Measurements from ENCODE around the gene SOST.

The SOST gene

DNA sequence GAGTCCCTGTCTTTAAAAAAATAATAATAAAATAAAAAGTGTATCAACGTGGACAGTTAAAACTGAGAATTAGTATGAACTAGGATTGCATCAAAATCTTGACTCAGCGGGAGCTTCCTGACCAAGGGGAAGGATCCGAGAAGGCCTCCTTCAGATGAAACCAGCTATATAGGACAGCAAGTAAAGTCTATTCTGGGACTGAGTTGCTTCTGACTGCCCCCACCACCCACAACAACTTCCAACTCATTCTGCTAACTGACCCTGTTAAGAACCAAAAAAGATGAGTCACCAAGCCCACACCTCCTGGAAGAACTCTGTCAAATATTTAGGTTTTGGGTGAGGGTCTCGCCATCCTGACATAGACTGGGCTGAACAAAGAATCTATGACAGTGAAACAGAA, 49.5 kb upstream of the SOST start:
- ChIA-PET POLR2A (interaction anchor here (1.1 kb wide), 1 partner anchor 9 kb away, joined by 3 read pairs; no protein-coding TSS in a partner anchor), CTCF (interaction anchor here (0.7 kb wide), 1 partner anchor 702 kb away, joined by 3 read pairs; no protein-coding TSS in a partner anchor)
- no peak overlapping the region for H3K4me3 ChIP-seq (ENCODE audit: low read depth, low read length)
- H3K9me3 ChIP-seq (ENCODE audit: control insufficient read depth, insufficient read depth, low read depth, low read length), result no peaks in the 10 kb centered on the region
- no peak for TF ChIP-seq SALL2 (tag by site-specific recombination; IDR thresholded peaks at IDR 0.05; ENCODE audit: borderline replicate concordance)
- TF ChIP-seq ZNF24 (tag by site-specific recombination; IDR thresholded peaks at IDR 0.05), result no peak
- TF ChIP-seq ZFHX2 (tag by site-specific recombination; conservative IDR thresholded peaks at IDR 0.05), result peak; percentile 55
- 0 out of 2 replicates have a peak, but pooled peaks have one; percentile 40 for TF ChIP-seq EGR2 (tag by site-specific recombination; IDR thresholded peaks at IDR 0.05; ENCODE audit: low read depth)
- no peak overlapping the region for H3K27ac ChIP-seq (ENCODE audit: extremely low read depth, low read depth, low read length)
- H3K4me1 ChIP-seq (ENCODE audit: control insufficient read depth, insufficient read depth, low read length), result no peaks in the 10 kb centered on the region
- H3K36me3 ChIP-seq (ENCODE audit: control insufficient read depth in 2 of 2, insufficient read depth in 1 of 2, low read length in 2 of 2), result peaks cover 15 to 45% of the 10 kb centered on the region in 2 experiments

- Histone ChIP-seq H3K36me3 (ENCODE audit: control insufficient read depth in 2 of 2, insufficient read depth in 1 of 2, low read length in 2 of 2) (peaks cover 18 to 37% of the 10 kb centered on the region in 2 experiments), H3K4me3 (ENCODE audit: low read depth, low read length) (no peak overlapping the region), H3K9me3 (ENCODE audit: control insufficient read depth, insufficient read depth, low read depth, low read length) (no peaks in the 10 kb centered on the region), H3K4me1 (ENCODE audit: control insufficient read depth, insufficient read depth, low read length) (no peaks in the 10 kb centered on the region), H3K27ac (ENCODE audit: extremely low read depth, low read depth, low read length) (no peak overlapping the region)
- peak; percentile 92 for TF ChIP-seq ZNF184 (tag by site-specific recombination; IDR thresholded peaks at IDR 0.05)
- no peak for TF ChIP-seq TRIM28 (IDR thresholded peaks at IDR 0.05; ENCODE audit: borderline replicate concordance, low read length)
- TF ChIP-seq ZNF341 (tag by site-specific recombination; IDR thresholded peaks at IDR 0.05; ENCODE audit: low read depth), result no peak
- CTCF ChIA-PET, result interaction anchor here (1.2 kb wide), 1 partner anchor 41 kb away, joined by 6 read pairs; no protein-coding TSS in a partner anchor
- POLR2A ChIA-PET, result interaction anchor here (1.1 kb wide), 1 partner anchor 13 kb away, joined by 3 read pairs; no protein-coding TSS in a partner anchor
Observed at GRCh38 chr17:43805117-43805516, 46.5 kb upstream of the SOST start.

- ChIA-PET POLR2A (no interaction called here), CTCF (interaction anchor here (0.7 to 0.8 kb wide), 3 partner anchors 10 to 1216 kb away, joined by 3 read pairs; no protein-coding TSS in a partner anchor)
- TF ChIP-seq ZNF585B (tag by site-specific recombination; IDR thresholded peaks at IDR 0.05) (no peak), ZFHX2 (tag by site-specific recombination; conservative IDR thresholded peaks at IDR 0.05) (peak; percentile 18; the same call in 1 of the 2 replicates)
- Histone ChIP-seq H3K4me3 (ENCODE audit: low read depth, low read length) (no peak overlapping the region), H3K4me1 (ENCODE audit: control insufficient read depth, insufficient read depth, low read length) (no peaks in the 10 kb centered on the region), H3K9me3 (ENCODE audit: control insufficient read depth, insufficient read depth, low read depth, low read length) (no peaks in the 10 kb centered on the region), H3K27ac (ENCODE audit: extremely low read depth, low read depth, low read length) (no peak overlapping the region), H3K36me3 (ENCODE audit: control insufficient read depth in 2 of 2, insufficient read depth in 1 of 2, low read length in 2 of 2) (peaks cover 14 to 29% of the 10 kb centered on the region in 2 experiments)
Observed at GRCh38 chr17:43803758-43804157, 45.2 kb upstream of the SOST start.

- Histone ChIP-seq H3K4me1 (ENCODE audit: control insufficient read depth, insufficient read depth, low read length) (no peaks in the 10 kb centered on the region), H3K4me3 (ENCODE audit: low read depth, low read length) (no peak overlapping the region), H3K9me3 (ENCODE audit: control insufficient read depth, insufficient read depth, low read depth, low read length) (no peaks in the 10 kb centered on the region), H3K27ac (ENCODE audit: extremely low read depth, low read depth, low read length) (no peak overlapping the region), H3K36me3 (ENCODE audit: control insufficient read depth in 2 of 2, insufficient read depth in 1 of 2, low read length in 2 of 2) (peaks cover 8 to 21% of the 10 kb centered on the region in 2 experiments)
- CTCF ChIA-PET, result interaction anchor here (0.8 to 1.9 kb wide), 2 partner anchors 35 to 45 kb away, joined by 4 to 5 read pairs; partner anchors contain the start of gene CD300LG
- POLR2A ChIA-PET, result interaction anchor here (0.9 kb wide), 1 partner anchor 18 kb away, joined by 4 read pairs; no protein-coding TSS in a partner anchor
- no peak for TF ChIP-seq ZBTB17 (tag by site-specific recombination; IDR thresholded peaks at IDR 0.05)
- TF ChIP-seq, protein P1, sequence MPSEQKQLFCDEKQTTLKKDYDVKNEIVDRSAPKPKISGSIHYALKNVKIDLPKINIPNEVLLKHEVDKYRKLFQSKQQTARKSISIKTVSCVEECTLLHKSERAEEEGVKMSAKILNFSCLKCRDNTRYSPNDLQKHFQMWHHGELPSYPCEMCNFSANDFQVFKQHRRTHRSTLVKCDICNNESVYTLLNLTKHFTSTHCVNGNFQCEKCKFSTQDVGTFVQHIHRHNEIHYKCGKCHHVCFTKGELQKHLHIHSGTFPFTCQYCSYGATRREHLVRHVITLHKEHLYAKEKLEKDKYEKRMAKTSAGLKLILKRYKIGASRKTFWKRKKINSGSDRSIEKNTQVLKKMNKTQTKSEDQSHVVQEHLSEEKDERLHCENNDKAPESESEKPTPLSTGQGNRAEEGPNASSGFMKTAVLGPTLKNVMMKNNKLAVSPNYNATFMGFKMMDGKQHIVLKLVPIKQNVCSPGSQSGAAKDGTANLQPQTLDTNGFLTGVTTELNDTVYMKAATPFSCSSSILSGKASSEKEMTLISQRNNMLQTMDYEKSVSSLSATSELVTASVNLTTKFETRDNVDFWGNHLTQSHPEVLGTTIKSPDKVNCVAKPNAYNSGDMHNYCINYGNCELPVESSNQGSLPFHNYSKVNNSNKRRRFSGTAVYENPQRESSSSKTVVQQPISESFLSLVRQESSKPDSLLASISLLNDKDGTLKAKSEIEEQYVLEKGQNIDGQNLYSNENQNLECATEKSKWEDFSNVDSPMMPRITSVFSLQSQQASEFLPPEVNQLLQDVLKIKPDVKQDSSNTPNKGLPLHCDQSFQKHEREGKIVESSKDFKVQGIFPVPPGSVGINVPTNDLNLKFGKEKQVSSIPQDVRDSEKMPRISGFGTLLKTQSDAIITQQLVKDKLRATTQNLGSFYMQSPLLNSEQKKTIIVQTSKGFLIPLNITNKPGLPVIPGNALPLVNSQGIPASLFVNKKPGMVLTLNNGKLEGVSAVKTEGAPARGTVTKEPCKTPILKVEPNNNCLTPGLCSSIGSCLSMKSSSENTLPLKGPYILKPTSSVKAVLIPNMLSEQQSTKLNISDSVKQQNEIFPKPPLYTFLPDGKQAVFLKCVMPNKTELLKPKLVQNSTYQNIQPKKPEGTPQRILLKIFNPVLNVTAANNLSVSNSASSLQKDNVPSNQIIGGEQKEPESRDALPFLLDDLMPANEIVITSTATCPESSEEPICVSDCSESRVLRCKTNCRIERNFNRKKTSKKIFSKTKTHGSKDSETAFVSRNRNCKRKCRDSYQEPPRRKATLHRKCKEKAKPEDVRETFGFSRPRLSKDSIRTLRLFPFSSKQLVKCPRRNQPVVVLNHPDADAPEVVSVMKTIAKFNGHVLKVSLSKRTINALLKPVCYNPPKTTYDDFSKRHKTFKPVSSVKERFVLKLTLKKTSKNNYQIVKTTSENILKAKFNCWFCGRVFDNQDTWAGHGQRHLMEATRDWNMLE (tag by site-specific recombination; conservative IDR thresholded peaks at IDR 0.05; ENCODE audit: low read depth), result no peak
- no peak for TF ChIP-seq ZNF555 (tag by site-specific recombination; conservative IDR thresholded peaks at IDR 0.05)
- TF ChIP-seq ZNF473 (tag by site-specific recombination; IDR thresholded peaks at IDR 0.05), result no peak
- TF ChIP-seq, protein P2, sequence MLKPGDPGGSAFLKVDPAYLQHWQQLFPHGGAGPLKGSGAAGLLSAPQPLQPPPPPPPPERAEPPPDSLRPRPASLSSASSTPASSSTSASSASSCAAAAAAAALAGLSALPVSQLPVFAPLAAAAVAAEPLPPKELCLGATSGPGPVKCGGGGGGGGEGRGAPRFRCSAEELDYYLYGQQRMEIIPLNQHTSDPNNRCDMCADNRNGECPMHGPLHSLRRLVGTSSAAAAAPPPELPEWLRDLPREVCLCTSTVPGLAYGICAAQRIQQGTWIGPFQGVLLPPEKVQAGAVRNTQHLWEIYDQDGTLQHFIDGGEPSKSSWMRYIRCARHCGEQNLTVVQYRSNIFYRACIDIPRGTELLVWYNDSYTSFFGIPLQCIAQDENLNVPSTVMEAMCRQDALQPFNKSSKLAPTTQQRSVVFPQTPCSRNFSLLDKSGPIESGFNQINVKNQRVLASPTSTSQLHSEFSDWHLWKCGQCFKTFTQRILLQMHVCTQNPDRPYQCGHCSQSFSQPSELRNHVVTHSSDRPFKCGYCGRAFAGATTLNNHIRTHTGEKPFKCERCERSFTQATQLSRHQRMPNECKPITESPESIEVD (tag by site-specific recombination; IDR thresholded peaks at IDR 0.05), result no peak
- no peak for TF ChIP-seq KLF1 (tag by site-specific recombination; IDR thresholded peaks at IDR 0.05)
- TF ChIP-seq ZNF146 (tag by site-specific recombination; IDR thresholded peaks at IDR 0.05), result no peak
- TF ChIP-seq, protein P3, sequence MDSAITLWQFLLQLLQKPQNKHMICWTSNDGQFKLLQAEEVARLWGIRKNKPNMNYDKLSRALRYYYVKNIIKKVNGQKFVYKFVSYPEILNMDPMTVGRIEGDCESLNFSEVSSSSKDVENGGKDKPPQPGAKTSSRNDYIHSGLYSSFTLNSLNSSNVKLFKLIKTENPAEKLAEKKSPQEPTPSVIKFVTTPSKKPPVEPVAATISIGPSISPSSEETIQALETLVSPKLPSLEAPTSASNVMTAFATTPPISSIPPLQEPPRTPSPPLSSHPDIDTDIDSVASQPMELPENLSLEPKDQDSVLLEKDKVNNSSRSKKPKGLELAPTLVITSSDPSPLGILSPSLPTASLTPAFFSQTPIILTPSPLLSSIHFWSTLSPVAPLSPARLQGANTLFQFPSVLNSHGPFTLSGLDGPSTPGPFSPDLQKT (IDR thresholded peaks at IDR 0.05; ENCODE audit: borderline replicate concordance, low read depth, low read length), result no peak
- TF ChIP-seq ZNF239 (tag by site-specific recombination; IDR thresholded peaks at IDR 0.05), result no peak
- TF ChIP-seq ZNF785 (tag by site-specific recombination; IDR thresholded peaks at IDR 0.05), result no peak
- TF ChIP-seq, protein P4, sequence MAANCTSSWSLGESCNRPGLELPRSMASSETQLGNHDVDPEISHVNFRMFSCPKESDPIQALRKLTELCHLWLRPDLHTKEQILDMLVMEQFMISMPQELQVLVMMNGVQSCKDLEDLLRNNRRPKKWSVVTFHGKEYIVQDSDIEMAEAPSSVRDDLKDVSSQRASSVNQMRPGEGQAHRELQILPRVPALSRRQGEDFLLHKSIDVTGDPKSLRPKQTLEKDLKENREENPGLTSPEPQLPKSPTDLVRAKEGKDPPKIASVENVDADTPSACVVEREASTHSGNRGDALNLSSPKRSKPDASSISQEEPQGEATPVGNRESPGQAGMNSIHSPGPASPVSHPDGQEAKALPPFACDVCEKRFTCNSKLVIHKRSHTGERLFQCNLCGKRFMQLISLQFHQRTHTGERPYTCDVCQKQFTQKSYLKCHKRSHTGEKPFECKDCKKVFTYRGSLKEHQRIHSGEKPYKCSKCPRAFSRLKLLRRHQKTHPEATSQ (tag by site-specific recombination; IDR thresholded peaks at IDR 0.05), result no peak
Observed at GRCh38 chr17:43801844-43802243, 43.3 kb upstream of the SOST start.
